HCT116 (cell line): Measurements from ENCODE around the gene TCEA3. TPM values are rescaled to one million over a fixed set of nuclear protein-coding genes. Genes with fewer than 3 reads are reported as not detected.

ENCODE experiments used
- ATAC-seq: fragments of 200-7000 bp; cut with Tn5 transposase; 2 replicates; pipeline ENCODE4 v1.9.1; 2020; ENCODE audit warnings: mild to moderate bottlenecking, moderate library complexity
- BruUV-seq: library from RNA; stranded (reverse); fragments of 400-500 nt; replicated peaks from 2 replicates; lab custom pipeline; 2021; lab: Mats Ljungman, UMichigan
- CTCF ChIA-PET: fragments of 300-600 bp; sonication (Branson Sonifier 250); formaldehyde crosslinking; loops from one replicate; lab custom pipeline; 2021; ENCODE audit warnings: antibody characterized with exemption; lab: Charles Lee
- POLR2A ChIA-PET: fragments of 300-600, 350-600 bp; sonication (Branson Sonifier 250); formaldehyde crosslinking; loops from one replicate; lab custom pipeline; 2021; ENCODE audit warnings: antibody characterized with exemption; lab: Charles Lee
- RAD21 ChIA-PET, 2 experiments: fragments of 300-600 bp; sonication (Branson Sonifier 250); formaldehyde crosslinking; loops; one replicate each; lab custom pipeline; 2023; ENCODE audit warnings: low total read pairs in 2 of 2; ENCODE audit not compliant: uncharacterized antibody in 2 of 2, unreplicated experiment in 2 of 2, low non-redundant PET in 1 of 2; lab: Charles Lee
- DNase-seq: peaks from one replicate; pipeline ENCODE4 v3.0.0-alpha.2; 2010; ENCODE audit warnings: low read depth, low spot score
- H2AFZ ChIP-seq: fragments of 200-600 bp; shearing (Covaris generic), sonication (generic); 2 replicates; pipeline ENCODE4 v1.6.1; 2017; ENCODE audit warnings: low read depth, mixed run types, mixed read lengths, antibody characterized with exemption, low read length; ENCODE audit not compliant: poor library complexity, severe bottlenecking
- H3K27ac ChIP-seq: 2 replicates; pipeline ENCODE4 v1.5.1; 2012; ENCODE audit warnings: low read depth, low read length
- H3K27me3 ChIP-seq: fragments of 200-600 bp; sonication (generic); 2 replicates; pipeline ENCODE4 v1.6.1; 2016; ENCODE audit warnings: mixed run types, low read length, mixed read lengths; ENCODE audit not compliant: insufficient read depth
- H3K36me3 ChIP-seq, 2 experiments: fragments of 200-500 bp in 1 of 2; fragments of 200-600 bp in 1 of 2; sonication (Bioruptor generic) in 1 of 2; sonication (generic) in 1 of 2; 2 replicates each; pipeline versions ENCODE4 v1.5.1 to v1.6.1; 2014 to 2016; ENCODE audit warnings: low read length in 2 of 2, inconsistent platforms in 1 of 2, mixed read lengths in 1 of 2, mixed run types in 1 of 2; ENCODE audit not compliant: insufficient read depth in 2 of 2, control insufficient read depth in 1 of 2
- H3K4me1 ChIP-seq, 2 experiments: fragments of 200-600 bp in 1 of 2; sonication (generic) in 1 of 2; 2 replicates each; pipeline versions ENCODE4 v1.5.1 to v1.6.1; 2012 to 2017; ENCODE audit warnings: low read length in 2 of 2, inconsistent platforms in 1 of 2, mild to moderate bottlenecking in 1 of 2, mixed read lengths in 1 of 2, mixed run types in 1 of 2, moderate library complexity in 1 of 2; ENCODE audit not compliant: insufficient read depth in 2 of 2, control insufficient read depth in 1 of 2
- H3K4me2 ChIP-seq: fragments of 200-600 bp; sonication (generic); 2 replicates; pipeline ENCODE4 v1.6.1; 2017; ENCODE audit warnings: mixed run types, low read length, mixed read lengths
- H3K4me3 ChIP-seq, 2 experiments: fragments of 200-600 bp in 1 of 2; sonication (generic) in 1 of 2; replicated peaks in 1 of 2; 2 replicates each; pipeline ENCODE4 v1.5.1; 2011 to 2016; ENCODE audit warnings: low read length in 2 of 2, control low read depth in 1 of 2, low read depth in 1 of 2, mild to moderate bottlenecking in 1 of 2, mixed read lengths in 1 of 2, mixed run types in 1 of 2
- H3K79me2 ChIP-seq: fragments of 200-600 bp; sonication (generic); 2 replicates; pipeline ENCODE4 v1.6.1; 2017; ENCODE audit warnings: mild to moderate bottlenecking, mixed run types, low read length, moderate library complexity, mixed read lengths; ENCODE audit not compliant: insufficient read depth
- H3K9ac ChIP-seq: fragments of 200-600 bp; sonication (generic); 2 replicates; pipeline ENCODE4 v1.6.1; 2016; ENCODE audit warnings: low read length, mixed read lengths
- H3K9me2 ChIP-seq: fragments of 200-600 bp; sonication (generic), shearing (Covaris generic); 2 replicates; pipeline ENCODE4 v1.6.1; 2017; ENCODE audit warnings: mixed run types, mild to moderate bottlenecking, moderate library complexity; ENCODE audit not compliant: insufficient read depth
- H3K9me3 ChIP-seq, 2 experiments: fragments of 200-500 bp in 1 of 2; fragments of 200-600 bp in 1 of 2; sonication (Bioruptor generic) in 1 of 2; sonication (generic) in 1 of 2; 2 replicates each; pipeline ENCODE4 v1.6.1; 2014 to 2017; ENCODE audit warnings: low read length in 2 of 2, mixed read lengths in 2 of 2, inconsistent platforms in 1 of 2, low read depth in 1 of 2, mild to moderate bottlenecking in 1 of 2, mixed run types in 1 of 2, moderate library complexity in 1 of 2; ENCODE audit not compliant: control insufficient read depth in 1 of 2, insufficient read depth in 1 of 2
- H4K20me1 ChIP-seq: fragments of 200-600 bp; sonication (generic), shearing (Covaris generic); 2 replicates; pipeline ENCODE4 v1.6.1; 2017; ENCODE audit warnings: mixed run types, mild to moderate bottlenecking, moderate library complexity; ENCODE audit not compliant: insufficient read depth
- ATF3 ChIP-seq: IDR thresholded peaks from 2 replicates; pipeline ENCODE4 v1.6.1; 2012
- CBX3 ChIP-seq: IDR thresholded peaks from 2 replicates; pipeline ENCODE4 v1.6.1; 2012; ENCODE audit warnings: low read depth
- CEBPB ChIP-seq: IDR thresholded peaks from 2 replicates; pipeline ENCODE4 v1.6.1; 2012; ENCODE audit warnings: low read depth
- CTCF ChIP-seq, 3 experiments: fragments of 200-600 bp in 1 of 3; sonication (generic) in 1 of 3; IDR thresholded peaks in 2 of 3; conservative IDR thresholded peaks in 1 of 3; 2 replicates each; pipeline ENCODE4 v1.5.1; 2012 to 2017; ENCODE audit warnings: low read depth in 2 of 3, low read length in 2 of 3, antibody characterized with exemption in 1 of 3, borderline replicate concordance in 1 of 3, control low read depth in 1 of 3, mild to moderate bottlenecking in 1 of 3, mixed read lengths in 1 of 3, mixed run types in 1 of 3, moderate library complexity in 1 of 3; ENCODE audit not compliant: insufficient read depth in 1 of 3
- EGR1 ChIP-seq: IDR thresholded peaks from 2 replicates; pipeline ENCODE4 v1.6.1; 2012; ENCODE audit warnings: low read depth
- ELF1 ChIP-seq: IDR thresholded peaks from 2 replicates; pipeline ENCODE4 v1.6.1; 2012; ENCODE audit warnings: low read depth, borderline replicate concordance
- EZH2 ChIP-seq: fragments of 200-600 bp; sonication (generic); IDR thresholded peaks from 2 replicates; pipeline ENCODE4 v1.6.1; 2017; ENCODE audit warnings: antibody characterized with exemption, mixed run types
- EZH2phosphoT487 ChIP-seq: fragments of 200-600 bp; IDR thresholded peaks from 2 replicates; pipeline ENCODE4 v1.6.1; 2018; ENCODE audit warnings: antibody characterized with exemption, borderline replicate concordance
- FOSL1 ChIP-seq: IDR thresholded peaks from 2 replicates; pipeline ENCODE4 v1.6.1; 2012; ENCODE audit warnings: low read depth
- JUND ChIP-seq: IDR thresholded peaks from 2 replicates; pipeline ENCODE4 v1.6.1; 2012
- MAX ChIP-seq: IDR thresholded peaks from 2 replicates; pipeline ENCODE4 v1.6.1; 2012
- POLR2A ChIP-seq: IDR thresholded peaks from 2 replicates; pipeline ENCODE4 v1.7.0; 2011; ENCODE audit warnings: borderline replicate concordance; ENCODE audit not compliant: insufficient read depth, insufficient read length; ENCODE audit errors: extremely low read depth
- POLR2AphosphoS5 ChIP-seq: IDR thresholded peaks from 2 replicates; pipeline ENCODE4 v1.6.1; 2011; ENCODE audit warnings: mild to moderate bottlenecking, low read depth, low read length, moderate library complexity
- RAD21 ChIP-seq: IDR thresholded peaks from 2 replicates; pipeline ENCODE4 v1.6.1; 2012; ENCODE audit warnings: low read depth, mild to moderate bottlenecking
- REST ChIP-seq: IDR thresholded peaks from 2 replicates; pipeline ENCODE4 v1.6.1; 2012; ENCODE audit warnings: low read depth
- SIN3A ChIP-seq: IDR thresholded peaks from 2 replicates; pipeline ENCODE4 v1.6.1; 2012; ENCODE audit warnings: low read depth
- SP1 ChIP-seq: IDR thresholded peaks from 2 replicates; pipeline ENCODE4 v1.6.1; 2012; ENCODE audit warnings: low read depth
- SRF ChIP-seq: IDR thresholded peaks from 2 replicates; pipeline ENCODE4 v1.6.1; 2012; ENCODE audit warnings: low read depth
- TCF7L2 ChIP-seq: IDR thresholded peaks from 2 replicates; pipeline ENCODE4 v1.7.0; 2011; ENCODE audit warnings: borderline replicate concordance, inconsistent platforms; ENCODE audit not compliant: insufficient read depth, insufficient read length; ENCODE audit errors: extremely low read depth
- ZNF274 ChIP-seq: fragments of 200-500 bp; sonication (Bioruptor generic); IDR thresholded peaks from 2 replicates; pipeline ENCODE4 v1.6.1; 2014; ENCODE audit warnings: mild to moderate bottlenecking, low read depth, low read length, inconsistent platforms
- intact Hi-C: fragments of 100-400 bp; cut with micrococcal nuclease; formaldehyde crosslinking; loops from 2 replicates; pipeline ENCODE4 v1.10.0; 2022
- total RNA-seq: library from RNA; stranded (reverse); gene quantifications from one replicate; pipeline ENCODE4 v1.2.1, GENCODE V29; 2021; ENCODE audit not compliant: unreplicated experiment

TCEA3 gene
- total RNA-seq, 1 experiment from 2014 or later: 3.7 TPM

GRCh38 chr1:23394684-23395083 lies 29.9 kb downstream of the TCEA3 start:
- no peak overlapping the region for H2AFZ ChIP-seq
- RAD21 ChIA-PET: no interaction called here
- H3K79me2 ChIP-seq: no peaks in the 10 kb centered on the region
- H3K27me3 ChIP-seq: no peaks in the 10 kb centered on the region
- CTCF ChIA-PET: interaction anchor here (3.2 kb wide), 1 partner anchor 9 kb away, joined by 15 read pairs; no protein-coding TSS in a partner anchor
- DNase-seq (no peak), ATAC-seq (no peak)
- no peak overlapping the region for H3K27ac ChIP-seq
- TF ChIP-seq ATF3 (no peak), POLR2A (no peak), ZNF274 (no peak), EZH2phosphoT487 (no peak), SP1 (no peak), EGR1 (no peak), CTCF (IDR thresholded peaks at IDR 0.05 in 2 of 3, conservative IDR thresholded peaks at IDR 0.05 in 1 of 3; ENCODE audit: borderline replicate concordance in 1 of 3, insufficient read depth in 1 of 3, low read depth in 2 of 3, low read length in 2 of 3) (no peak), CEBPB (no peak), REST (no peak), MAX (no peak), ELF1 (no peak), RAD21 (no peak), FOSL1 (no peak), CBX3 (no peak), POLR2AphosphoS5 (no peak), SIN3A (no peak), JUND (no peak), TCF7L2 (no peak), EZH2 (no peak), SRF (no peak)
- intact Hi-C loops: no loop called here
- H3K9me2 ChIP-seq: no peaks in the 10 kb centered on the region
- no peaks in the 10 kb centered on the region for H3K9me3 ChIP-seq
- no peaks in the 10 kb centered on the region for H3K36me3 ChIP-seq
- H4K20me1 ChIP-seq: no peaks in the 10 kb centered on the region
- no peak overlapping the region for H3K9ac ChIP-seq
- POLR2A ChIA-PET: interaction anchor here (1.2 to 1.9 kb wide), 2 partner anchors 9 to 50 kb away, joined by 3 to 8 read pairs; partner anchors contain the start of gene HNRNPR
- H3K4me3 ChIP-seq: no peak overlapping the region
- no TSS peak for BruUV-seq
- H3K4me1 ChIP-seq: peaks cover 0 to 14% of the 10 kb centered on the region in 2 experiments; a peak in 2 of 4 replicates
- H3K4me2 ChIP-seq: no peak overlapping the region
